SU-DHL-6 (cell line): ENCODE measurements around the gene RAP1GAP.

Source experiments
- CTCF ChIP-seq: fragments of 200-600 bp; sonication (generic); IDR thresholded peaks from one replicate; pipeline ENCODE4 v1.5.1; 2017; ENCODE audit warnings: antibody characterized with exemption, mild to moderate bottlenecking, low read length, moderate library complexity; ENCODE audit not compliant: insufficient read depth, poor library complexity, severe bottlenecking
- EZH2phosphoT487 ChIP-seq: fragments of 200-600 bp; sonication (generic), shearing (Covaris generic); conservative IDR thresholded peaks from 2 replicates; pipeline ENCODE4 v1.6.1; 2018; ENCODE audit warnings: mild to moderate bottlenecking, antibody characterized with exemption, low read length, moderate library complexity, mixed read lengths

GRCh38 chr1:21550097-21550496 lies 119.1 kb downstream of the RAP1GAP start:
- TF ChIP-seq CTCF (no peak), EZH2phosphoT487 (no peak)
